ENCODE results near the gene TMEM267. TPM values are rescaled to one million over a fixed set of nuclear protein-coding genes. Genes with fewer than 3 reads are reported as not detected.

Gene TMEM267
- total and polyA plus RNA-seq, 4 donors: 2.3 to 5.4 (median 3.8) TPM

GRCh38 chr5:43530648-43531047 lies 47.0 kb upstream of the TMEM267 start:
- Histone ChIP-seq H3K27ac (ENCODE audit: low read depth in 1 of 2, low read length in 2 of 2) (no peak overlapping the region), H3K4me1 (ENCODE audit: control insufficient read depth in 4 of 4, insufficient read depth in 4 of 4, low read length in 3 of 4) (no peaks in the 10 kb centered on the region), H3K4me3 (ENCODE audit: low read depth in 1 of 3, low read length in 3 of 3) (no peak overlapping the region), H3K9ac (ENCODE audit: low read depth in 1 of 2, low read length in 2 of 2) (no peak overlapping the region), H3K9me3 (ENCODE audit: control insufficient read depth in 4 of 4, low read length in 3 of 4) (no peaks in the 10 kb centered on the region), H3K36me3 (ENCODE audit: control insufficient read depth in 4 of 4, insufficient read depth in 3 of 4, low read depth in 1 of 4, low read length in 3 of 4) (peaks cover 2 to 67% (median 60%) of the 10 kb centered on the region in 4 donors), H3K27me3 (ENCODE audit: control insufficient read depth in 4 of 4, insufficient read depth in 4 of 4, low read length in 3 of 4) (no peaks in the 10 kb centered on the region)
- TF ChIP-seq HNF4G (IDR thresholded peaks at IDR 0.05): no peak
- TF ChIP-seq HNF4A (conservative IDR thresholded peaks at IDR 0.05): no peak
- no peak for TF ChIP-seq TAF1 (conservative IDR thresholded peaks at IDR 0.05)
- no peak for TF ChIP-seq FOXA2 (IDR thresholded peaks at IDR 0.05)
- TF ChIP-seq NR2F2 (IDR thresholded peaks at IDR 0.05): no peak
- no peak for TF ChIP-seq ZBTB33 (IDR thresholded peaks at IDR 0.05)
- no peak for TF ChIP-seq SP1 (IDR thresholded peaks at IDR 0.05)
- 96% methylated on average over 2 of the region's 2 CpGs for WGBS
- DNase-seq (ENCODE audit: low spot score): no peak

GRCh38 chr5:43523662-43524072 lies 40.0 kb upstream of the TMEM267 start:
- no peak for DNase-seq (ENCODE audit: low spot score)
- H3K4me3 ChIP-seq (ENCODE audit: low read depth in 1 of 3, low read length in 3 of 3): no peak overlapping the region
- no peak overlapping the region for H3K27ac ChIP-seq (ENCODE audit: low read depth in 1 of 2, low read length in 2 of 2)
- WGBS: 81% methylated on average over 2 of the region's 2 CpGs
- peaks cover 0 to 29% (median 23%) of the 10 kb centered on the region in 4 donors for H3K36me3 ChIP-seq (ENCODE audit: control insufficient read depth in 4 of 4, insufficient read depth in 3 of 4, low read depth in 1 of 4, low read length in 3 of 4)
- H3K4me1 ChIP-seq (ENCODE audit: control insufficient read depth in 4 of 4, insufficient read depth in 4 of 4, low read length in 3 of 4): no peaks in the 10 kb centered on the region
- no peaks in the 10 kb centered on the region for H3K9me3 ChIP-seq (ENCODE audit: control insufficient read depth in 4 of 4, low read length in 3 of 4)
- no peaks in the 10 kb centered on the region for H3K27me3 ChIP-seq (ENCODE audit: control insufficient read depth in 4 of 4, insufficient read depth in 4 of 4, low read length in 3 of 4)
- TF ChIP-seq CTCF (IDR thresholded peaks at IDR 0.05; ENCODE audit: low read depth, low read length, missing input control): no peak
- no peak for TF ChIP-seq REST (IDR thresholded peaks at IDR 0.05)
- H3K9ac ChIP-seq (ENCODE audit: low read depth in 1 of 2, low read length in 2 of 2): no peak overlapping the region

- Histone ChIP-seq H3K27me3 (ENCODE audit: control insufficient read depth in 4 of 4, insufficient read depth in 4 of 4, low read length in 3 of 4) (no peaks in the 10 kb centered on the region), H3K4me3 (ENCODE audit: low read depth in 1 of 3, low read length in 3 of 3) (no peak overlapping the region), H3K9me3 (ENCODE audit: control insufficient read depth in 4 of 4, low read length in 3 of 4) (no peaks in the 10 kb centered on the region), H3K4me1 (ENCODE audit: control insufficient read depth in 4 of 4, insufficient read depth in 4 of 4, low read length in 3 of 4) (peaks cover 0 to 2% (median under 1%) of the 10 kb centered on the region in 4 donors), H3K27ac (ENCODE audit: low read depth in 1 of 2, low read length in 2 of 2) (no peak overlapping the region), H3K9ac (ENCODE audit: low read depth in 1 of 2, low read length in 2 of 2) (no peak overlapping the region), H3K36me3 (ENCODE audit: control insufficient read depth in 4 of 4, insufficient read depth in 3 of 4, low read depth in 1 of 4, low read length in 3 of 4) (peaks cover 0 to 13% (median 9%) of the 10 kb centered on the region in 4 donors)
- 78% methylated on average over 1 of the region's 1 CpG for WGBS
- TF ChIP-seq MAX (IDR thresholded peaks at IDR 0.05) (no peak), YY1 (IDR thresholded peaks at IDR 0.05) (no peak), HNF4G (IDR thresholded peaks at IDR 0.05) (no peak)
- DNase-seq (ENCODE audit: low spot score): no peak
These were observed 37.0 kb upstream of the TMEM267 start for GRCh38 chr5:43520615-43521014.
